SU-DHL-6 (cell line): ENCODE measurements around the gene ADAM12.

ENCODE experiments used
- CTCF ChIP-seq: fragments of 200-600 bp; sonication (generic); IDR thresholded peaks from one replicate; pipeline ENCODE4 v1.5.1; 2017; ENCODE audit warnings: antibody characterized with exemption, mild to moderate bottlenecking, low read length, moderate library complexity; ENCODE audit not compliant: insufficient read depth, poor library complexity, severe bottlenecking
- EZH2phosphoT487 ChIP-seq: fragments of 200-600 bp; sonication (generic), shearing (Covaris generic); conservative IDR thresholded peaks from 2 replicates; pipeline ENCODE4 v1.6.1; 2018; ENCODE audit warnings: mild to moderate bottlenecking, antibody characterized with exemption, low read length, moderate library complexity, mixed read lengths

- TF ChIP-seq CTCF (no peak), EZH2phosphoT487 (no peak)
Observed at GRCh38 chr10:126256864-126257263, 131.4 kb downstream of the ADAM12 start.
